Measurements from ENCODE around the gene SPATA4. TPM values are rescaled to one million over a fixed set of nuclear protein-coding genes. Genes with fewer than 3 reads are reported as not detected.

SPATA4 gene
- total RNA-seq, 2 experiments from 2014 or later: not detected

- peaks cover 13% of the 10 kb centered on the region for H3K27me3 Mint-ChIP-seq
- DNase-seq (no peak), ATAC-seq (ENCODE audit: low read depth) (no peak)
- H3K36me3 Mint-ChIP-seq: no peaks in the 10 kb centered on the region
- POLR2A ChIA-PET: no interaction called here
- no peak overlapping the region for H3K4me3 Mint-ChIP-seq
- H3K4me1 Mint-ChIP-seq: no peaks in the 10 kb centered on the region
- no peaks in the 10 kb centered on the region for H3K9me3 Mint-ChIP-seq
- no peak overlapping the region for H3K27ac Mint-ChIP-seq
Measured at GRCh38 chr4:176210101-176210500, 14.7 kb upstream of the SPATA4 start.

GRCh38 chr4:176209535-176209934, 14.2 kb upstream of the SPATA4 start:
- H3K4me3 Mint-ChIP-seq: no peak overlapping the region
- H3K36me3 Mint-ChIP-seq: no peaks in the 10 kb centered on the region
- POLR2A ChIA-PET: no interaction called here
- DNase-seq (no peak), ATAC-seq (ENCODE audit: low read depth) (no peak)
- H3K27ac Mint-ChIP-seq: no peak overlapping the region
- no peaks in the 10 kb centered on the region for H3K4me1 Mint-ChIP-seq
- H3K27me3 Mint-ChIP-seq: peaks cover 13% of the 10 kb centered on the region
- no peaks in the 10 kb centered on the region for H3K9me3 Mint-ChIP-seq

- Mint-ChIP-seq H3K4me1 (no peaks in the 10 kb centered on the region), H3K27me3 (peaks cover 16% of the 10 kb centered on the region), H3K27ac (no peak overlapping the region), H3K36me3 (no peaks in the 10 kb centered on the region), H3K9me3 (no peaks in the 10 kb centered on the region), H3K4me3 (no peak overlapping the region)
- POLR2A ChIA-PET: no interaction called here
- no peak for ATAC-seq (ENCODE audit: low read depth)
- DNase-seq: no peak
Measured at GRCh38 chr4:176207839-176208238, 12.5 kb upstream of the SPATA4 start.

GRCh38 chr4:176205299-176205698, 9.9 kb upstream of the SPATA4 start:
- Mint-ChIP-seq H3K27ac (no peak overlapping the region), H3K27me3 (peaks cover 11% of the 10 kb centered on the region), H3K4me1 (no peaks in the 10 kb centered on the region), H3K4me3 (no peak overlapping the region), H3K9me3 (no peaks in the 10 kb centered on the region), H3K36me3 (no peaks in the 10 kb centered on the region)
- DNase-seq (no peak), ATAC-seq (ENCODE audit: low read depth) (no peak)
- POLR2A ChIA-PET: no interaction called here

GRCh38 chr4:176198316-176198903, 3.0 kb upstream of the SPATA4 start:
- H3K27ac Mint-ChIP-seq: no peak overlapping the region
- peaks cover 1% of the 10 kb centered on the region for H3K36me3 Mint-ChIP-seq
- H3K4me3 Mint-ChIP-seq: no peak overlapping the region
- no peak for ATAC-seq (ENCODE audit: low read depth)
- no peak for DNase-seq
- peaks cover 31% of the 10 kb centered on the region for H3K27me3 Mint-ChIP-seq
- peaks cover 6% of the 10 kb centered on the region for H3K4me1 Mint-ChIP-seq
- POLR2A ChIA-PET: no interaction called here
- peaks cover 2% of the 10 kb centered on the region for H3K9me3 Mint-ChIP-seq

- POLR2A ChIA-PET: no interaction called here
- H3K9me3 Mint-ChIP-seq: peaks cover 2% of the 10 kb centered on the region
- no peak overlapping the region for H3K4me3 Mint-ChIP-seq
- DNase-seq (no peak), ATAC-seq (ENCODE audit: low read depth) (no peak)
- no peak overlapping the region for H3K27ac Mint-ChIP-seq
- peaks cover 1% of the 10 kb centered on the region for H3K36me3 Mint-ChIP-seq
- peaks cover 50% of the 10 kb centered on the region for H3K27me3 Mint-ChIP-seq
- H3K4me1 Mint-ChIP-seq: peaks cover 6% of the 10 kb centered on the region
Measured at GRCh38 chr4:176193938-176194337, 1.4 kb downstream of the SPATA4 start.

GRCh38 chr4:176193126-176193525, 2.3 kb downstream of the SPATA4 start:
- H3K4me3 Mint-ChIP-seq: no peak overlapping the region
- H3K27me3 Mint-ChIP-seq: peaks cover 43% of the 10 kb centered on the region
- H3K4me1 Mint-ChIP-seq: peaks cover 6% of the 10 kb centered on the region
- peaks cover 1% of the 10 kb centered on the region for H3K36me3 Mint-ChIP-seq
- no peak for ATAC-seq (ENCODE audit: low read depth)
- H3K9me3 Mint-ChIP-seq: peaks cover 2% of the 10 kb centered on the region
- DNase-seq: no peak
- no peak overlapping the region for H3K27ac Mint-ChIP-seq
- POLR2A ChIA-PET: no interaction called here

GRCh38 chr4:176191974-176192373, 3.4 kb downstream of the SPATA4 start:
- DNase-seq: no peak
- Mint-ChIP-seq H3K27me3 (peaks cover 35% of the 10 kb centered on the region), H3K4me3 (no peak overlapping the region), H3K9me3 (no peaks in the 10 kb centered on the region), H3K4me1 (peaks cover 6% of the 10 kb centered on the region), H3K36me3 (peaks cover 1% of the 10 kb centered on the region), H3K27ac (no peak overlapping the region)
- ATAC-seq (ENCODE audit: low read depth): no peak
- POLR2A ChIA-PET: no interaction called here

- no peak for DNase-seq
- Mint-ChIP-seq H3K27me3 (peaks cover 33% of the 10 kb centered on the region), H3K4me1 (peaks cover 3% of the 10 kb centered on the region), H3K4me3 (no peak overlapping the region), H3K36me3 (no peaks in the 10 kb centered on the region), H3K9me3 (no peaks in the 10 kb centered on the region), H3K27ac (no peak overlapping the region)
- ATAC-seq (ENCODE audit: low read depth): no peak
- POLR2A ChIA-PET: no interaction called here
Measured at GRCh38 chr4:176189891-176190795, 5.2 kb downstream of the SPATA4 start.

GRCh38 chr4:176188654-176189053, 6.7 kb downstream of the SPATA4 start:
- H3K36me3 Mint-ChIP-seq: no peaks in the 10 kb centered on the region
- H3K27me3 Mint-ChIP-seq: peaks cover 27% of the 10 kb centered on the region
- no peak overlapping the region for H3K27ac Mint-ChIP-seq
- no peak overlapping the region for H3K4me3 Mint-ChIP-seq
- no peak for ATAC-seq (ENCODE audit: low read depth)
- H3K4me1 Mint-ChIP-seq: no peaks in the 10 kb centered on the region
- POLR2A ChIA-PET: no interaction called here
- H3K9me3 Mint-ChIP-seq: no peaks in the 10 kb centered on the region
- DNase-seq: no peak

- DNase-seq (no peak), ATAC-seq (ENCODE audit: low read depth) (no peak)
- H3K4me1 Mint-ChIP-seq: no peaks in the 10 kb centered on the region
- no peak overlapping the region for H3K4me3 Mint-ChIP-seq
- peaks cover 19% of the 10 kb centered on the region for H3K27me3 Mint-ChIP-seq
- POLR2A ChIA-PET: no interaction called here
- H3K27ac Mint-ChIP-seq: no peak overlapping the region
- no peaks in the 10 kb centered on the region for H3K9me3 Mint-ChIP-seq
- H3K36me3 Mint-ChIP-seq: no peaks in the 10 kb centered on the region
Measured at GRCh38 chr4:176187624-176188023, 7.8 kb downstream of the SPATA4 start.

- no peaks in the 10 kb centered on the region for H3K9me3 Mint-ChIP-seq
- ATAC-seq (ENCODE audit: low read depth) (no peak), DNase-seq (no peak)
- no peaks in the 10 kb centered on the region for H3K4me1 Mint-ChIP-seq
- POLR2A ChIA-PET: no interaction called here
- no peak overlapping the region for H3K4me3 Mint-ChIP-seq
- peaks cover 12% of the 10 kb centered on the region for H3K27me3 Mint-ChIP-seq
- H3K36me3 Mint-ChIP-seq: no peaks in the 10 kb centered on the region
- no peak overlapping the region for H3K27ac Mint-ChIP-seq
Measured at GRCh38 chr4:176186671-176187395, 8.6 kb downstream of the SPATA4 start.

GRCh38 chr4:176186067-176186466, 9.3 kb downstream of the SPATA4 start:
- H3K36me3 Mint-ChIP-seq: no peaks in the 10 kb centered on the region
- ATAC-seq (ENCODE audit: low read depth) (no peak), DNase-seq (no peak)
- no peaks in the 10 kb centered on the region for H3K9me3 Mint-ChIP-seq
- POLR2A ChIA-PET: no interaction called here
- H3K4me1 Mint-ChIP-seq: no peaks in the 10 kb centered on the region
- no peak overlapping the region for H3K27ac Mint-ChIP-seq
- peaks cover 5% of the 10 kb centered on the region for H3K27me3 Mint-ChIP-seq
- H3K4me3 Mint-ChIP-seq: no peak overlapping the region

- H3K27me3 Mint-ChIP-seq: peaks cover 4% of the 10 kb centered on the region
- H3K4me3 Mint-ChIP-seq: no peak overlapping the region
- POLR2A ChIA-PET: no interaction called here
- no peaks in the 10 kb centered on the region for H3K4me1 Mint-ChIP-seq
- ATAC-seq (ENCODE audit: low read depth): no peak
- no peaks in the 10 kb centered on the region for H3K36me3 Mint-ChIP-seq
- no peak for DNase-seq
- H3K9me3 Mint-ChIP-seq: no peaks in the 10 kb centered on the region
- no peak overlapping the region for H3K27ac Mint-ChIP-seq
Measured at GRCh38 chr4:176185051-176185450, 10.3 kb downstream of the SPATA4 start.

Data from activated naive CD8-positive, alpha-beta T cell treated with anti-CD3 and anti-CD28 coated beads, Interleukin-2, amount 10 ng/mL, durations not matched to agents 7 days and 5 days (primary cell).